DND-41 (cell line): ENCODE data around the gene SNX32.

Experiments used
- EZH2 ChIP-seq: IDR thresholded peaks from 3 replicates; pipeline ENCODE4 v1.6.1; 2012; ENCODE audit warnings: borderline replicate concordance, low read depth, mild to moderate bottlenecking, moderate library complexity, low read length, inconsistent platforms; ENCODE audit not compliant: severe bottlenecking
- TF ChIP-seq, protein P1 (sequence below): IDR thresholded peaks from 2 replicates; pipeline ENCODE4 v1.5.1; 2012; ENCODE audit warnings: borderline replicate concordance, low read length, moderate library complexity, mild to moderate bottlenecking; ENCODE audit not compliant: poor library complexity, severe bottlenecking; ENCODE audit errors: extremely low read depth

DNA sequence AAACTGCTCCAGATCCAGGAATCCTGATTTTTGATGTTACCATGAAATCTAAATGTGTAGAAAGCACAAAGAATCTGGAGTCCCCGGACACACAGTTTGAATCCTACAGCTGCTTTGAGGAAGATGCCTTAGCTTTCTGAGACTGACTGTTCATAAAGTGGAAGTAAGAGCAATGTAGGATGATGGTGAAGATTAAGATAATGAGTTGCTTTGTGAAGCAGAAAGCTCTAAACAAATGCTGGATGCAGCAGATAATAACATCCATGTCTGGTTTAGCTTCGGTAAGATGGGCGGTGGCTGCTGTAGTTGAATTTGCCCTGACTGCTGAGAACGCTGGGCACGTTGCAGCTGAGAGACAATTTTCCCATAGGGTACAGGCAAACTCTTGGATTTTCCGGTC lies 26.8 kb upstream of the SNX32 start:
- TF ChIP-seq, protein P1, sequence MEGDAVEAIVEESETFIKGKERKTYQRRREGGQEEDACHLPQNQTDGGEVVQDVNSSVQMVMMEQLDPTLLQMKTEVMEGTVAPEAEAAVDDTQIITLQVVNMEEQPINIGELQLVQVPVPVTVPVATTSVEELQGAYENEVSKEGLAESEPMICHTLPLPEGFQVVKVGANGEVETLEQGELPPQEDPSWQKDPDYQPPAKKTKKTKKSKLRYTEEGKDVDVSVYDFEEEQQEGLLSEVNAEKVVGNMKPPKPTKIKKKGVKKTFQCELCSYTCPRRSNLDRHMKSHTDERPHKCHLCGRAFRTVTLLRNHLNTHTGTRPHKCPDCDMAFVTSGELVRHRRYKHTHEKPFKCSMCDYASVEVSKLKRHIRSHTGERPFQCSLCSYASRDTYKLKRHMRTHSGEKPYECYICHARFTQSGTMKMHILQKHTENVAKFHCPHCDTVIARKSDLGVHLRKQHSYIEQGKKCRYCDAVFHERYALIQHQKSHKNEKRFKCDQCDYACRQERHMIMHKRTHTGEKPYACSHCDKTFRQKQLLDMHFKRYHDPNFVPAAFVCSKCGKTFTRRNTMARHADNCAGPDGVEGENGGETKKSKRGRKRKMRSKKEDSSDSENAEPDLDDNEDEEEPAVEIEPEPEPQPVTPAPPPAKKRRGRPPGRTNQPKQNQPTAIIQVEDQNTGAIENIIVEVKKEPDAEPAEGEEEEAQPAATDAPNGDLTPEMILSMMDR = no peak
- TF ChIP-seq EZH2 = no peak
